HG03039 (cell line): ENCODE data around the gene PFKL.
A peak's percentile ranks its signal among the peaks of the same experiment; 100 is the strongest.
"Not testable (repeated sequence)": the region's sequence is repeated elsewhere in the genome, so short reads cannot be mapped to it uniquely, and the experiment has no call there.

Source experiments
- ATAC-seq: cut with Tn5 transposase; IDR thresholded peaks from one replicate; pipeline ENCODE4 v1.9.1; 2021; ENCODE audit warnings: mild to moderate bottlenecking, moderate library complexity; ENCODE audit not compliant: unreplicated experiment

PFKL gene

DNA sequence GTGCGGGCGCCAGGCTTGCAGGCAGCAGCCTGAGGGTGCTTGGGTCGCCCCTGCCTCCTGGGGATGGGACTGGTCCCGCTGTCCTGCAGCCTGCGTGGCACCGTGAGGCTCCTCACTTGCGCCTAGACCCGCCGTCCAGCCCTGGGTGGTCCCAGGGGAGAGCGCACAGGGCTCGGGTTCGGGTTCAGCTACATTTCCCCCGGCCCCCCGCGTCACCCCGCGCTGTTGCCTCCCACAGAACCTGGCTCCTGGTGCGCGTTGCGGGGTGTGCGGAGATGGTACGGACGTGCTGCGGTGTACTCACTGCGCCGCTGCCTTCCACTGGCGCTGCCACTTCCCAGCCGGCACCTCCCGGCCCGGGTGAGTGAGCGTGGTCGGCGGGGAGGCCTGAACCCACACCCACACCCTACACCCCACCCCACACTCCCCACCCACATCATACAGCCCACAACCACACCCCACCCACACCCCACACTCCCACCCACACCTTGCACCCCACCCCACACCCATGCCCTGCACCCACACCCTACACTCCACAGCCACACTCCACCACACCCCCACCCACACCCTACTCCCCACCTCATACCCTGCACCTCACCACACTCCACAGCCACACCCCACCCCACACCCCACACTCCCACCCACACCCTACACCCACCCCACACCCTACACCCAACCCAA, 6.2 kb upstream of the PFKL start:
- ATAC-seq = no peak

DNA sequence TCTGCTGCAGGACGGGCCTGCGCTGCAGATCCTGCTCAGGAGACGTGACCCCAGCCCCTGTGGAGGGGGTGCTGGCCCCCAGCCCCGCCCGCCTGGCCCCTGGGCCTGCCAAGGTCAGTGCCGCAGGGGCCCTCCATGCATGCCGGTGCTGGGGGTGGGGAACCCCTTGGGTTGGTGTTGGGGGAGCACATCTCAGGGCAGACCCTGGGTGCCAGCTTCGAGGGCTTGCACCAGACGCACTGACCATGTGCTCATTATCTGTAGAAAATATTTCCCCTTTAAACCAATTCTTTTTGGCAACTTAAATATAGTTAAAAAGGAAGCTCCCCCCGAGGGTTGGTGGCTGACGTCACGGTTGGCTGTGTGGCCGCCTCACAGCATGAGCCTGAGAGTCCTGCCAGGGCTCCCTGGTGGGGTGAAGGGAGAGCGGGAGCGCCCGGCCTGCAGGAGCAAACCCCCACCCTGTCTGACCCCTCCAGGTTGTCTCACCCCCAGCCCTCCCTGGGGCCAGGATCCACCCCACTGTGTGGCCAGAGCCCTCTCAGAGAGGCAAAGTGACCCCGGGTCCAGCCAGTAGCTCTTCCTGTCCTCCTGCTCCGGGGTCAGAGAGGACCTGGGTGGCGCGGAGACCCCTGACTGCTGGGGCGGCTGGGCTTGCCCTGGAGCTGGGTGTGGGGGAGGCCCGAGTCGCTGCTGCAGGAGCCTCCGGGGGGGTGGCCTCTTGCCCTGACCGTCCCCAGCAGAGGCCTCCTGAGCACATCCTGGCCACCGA, 5.3 kb upstream of the PFKL start:
- no peak for ATAC-seq

DNA sequence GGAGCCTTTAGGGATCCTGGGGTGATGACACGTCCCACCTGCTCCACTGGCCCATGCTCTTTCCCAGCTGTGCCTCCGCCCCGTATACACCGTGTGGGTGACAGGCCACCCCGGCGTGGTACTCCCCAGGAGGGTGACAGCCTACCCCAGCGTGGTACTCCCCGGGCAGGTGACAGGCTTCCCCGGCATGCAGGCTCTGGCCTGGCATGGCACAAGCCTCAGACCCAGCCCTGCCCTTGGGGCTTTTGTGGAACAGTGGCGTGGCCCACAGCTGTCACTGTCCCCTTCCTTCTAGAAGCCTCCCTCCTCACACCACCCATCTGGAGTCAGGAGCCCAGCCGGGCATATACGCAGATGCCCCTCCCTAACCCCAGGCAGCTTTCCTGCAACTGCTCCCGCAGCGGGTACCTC, 4.7 kb upstream of the PFKL start:
- no peak for ATAC-seq

DNA sequence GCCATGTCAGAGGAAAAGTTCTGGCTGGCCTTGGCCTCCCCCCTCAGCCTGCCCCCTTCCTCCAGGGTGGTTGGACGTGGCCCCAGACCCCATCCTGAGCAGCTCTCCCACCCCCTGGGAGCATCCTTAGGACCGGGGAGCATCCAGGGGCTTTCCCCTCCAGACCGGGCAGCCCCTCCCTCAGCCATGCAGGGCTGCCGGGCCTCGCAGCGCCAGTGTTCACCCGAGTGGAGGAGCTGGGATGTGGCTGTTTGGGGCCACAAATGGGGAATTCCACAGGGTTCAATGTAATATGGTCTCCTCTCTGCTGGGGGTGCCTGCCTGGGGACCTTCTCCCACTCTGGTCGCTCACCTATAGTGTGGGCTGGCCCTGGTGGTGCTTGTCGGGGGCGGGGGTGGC, 4.2 kb upstream of the PFKL start:
- ATAC-seq = no peak

DNA sequence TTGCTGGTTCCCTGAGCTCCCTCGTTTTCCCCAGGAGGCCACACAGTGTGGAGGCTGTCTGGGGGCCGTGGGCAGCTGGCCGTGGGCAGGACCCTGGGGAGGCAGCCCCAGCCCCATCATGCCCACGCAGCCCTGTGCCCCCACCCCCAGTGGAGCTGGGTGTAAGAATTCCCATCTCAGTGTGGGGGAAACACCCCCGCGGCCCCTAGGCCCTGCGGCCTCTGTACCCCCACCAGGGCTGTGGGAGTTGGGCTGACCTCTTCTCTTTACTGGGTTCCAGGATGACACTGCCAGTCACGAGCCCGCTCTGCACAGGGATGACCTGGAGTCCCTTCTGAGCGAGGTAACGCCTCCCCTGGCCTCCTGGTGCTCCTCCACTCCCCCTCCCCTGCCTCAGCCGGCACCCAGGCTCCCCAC, 3.7 kb upstream of the PFKL start:
- no peak for ATAC-seq

DNA sequence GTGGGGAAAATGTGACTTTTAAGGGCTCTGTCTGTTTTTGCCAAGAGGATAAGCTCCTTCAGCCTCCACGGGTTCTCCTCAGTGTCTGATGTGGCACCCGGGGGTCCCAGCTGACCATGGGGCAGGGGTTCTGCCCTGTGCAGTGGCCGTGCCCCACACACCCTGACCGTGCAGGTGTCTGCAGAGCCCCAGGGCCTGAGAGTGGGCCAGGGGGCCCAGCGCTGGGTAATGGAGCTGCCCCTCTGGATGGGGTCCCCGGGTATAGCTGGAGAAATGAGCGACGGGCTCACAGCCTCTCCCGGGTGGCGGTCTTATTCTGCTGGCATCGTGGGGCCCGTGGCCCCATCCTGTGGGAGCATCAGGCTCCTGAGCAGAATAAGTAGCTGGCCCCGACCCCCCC, 2.9 kb upstream of the PFKL start:
- no peak for ATAC-seq

DNA sequence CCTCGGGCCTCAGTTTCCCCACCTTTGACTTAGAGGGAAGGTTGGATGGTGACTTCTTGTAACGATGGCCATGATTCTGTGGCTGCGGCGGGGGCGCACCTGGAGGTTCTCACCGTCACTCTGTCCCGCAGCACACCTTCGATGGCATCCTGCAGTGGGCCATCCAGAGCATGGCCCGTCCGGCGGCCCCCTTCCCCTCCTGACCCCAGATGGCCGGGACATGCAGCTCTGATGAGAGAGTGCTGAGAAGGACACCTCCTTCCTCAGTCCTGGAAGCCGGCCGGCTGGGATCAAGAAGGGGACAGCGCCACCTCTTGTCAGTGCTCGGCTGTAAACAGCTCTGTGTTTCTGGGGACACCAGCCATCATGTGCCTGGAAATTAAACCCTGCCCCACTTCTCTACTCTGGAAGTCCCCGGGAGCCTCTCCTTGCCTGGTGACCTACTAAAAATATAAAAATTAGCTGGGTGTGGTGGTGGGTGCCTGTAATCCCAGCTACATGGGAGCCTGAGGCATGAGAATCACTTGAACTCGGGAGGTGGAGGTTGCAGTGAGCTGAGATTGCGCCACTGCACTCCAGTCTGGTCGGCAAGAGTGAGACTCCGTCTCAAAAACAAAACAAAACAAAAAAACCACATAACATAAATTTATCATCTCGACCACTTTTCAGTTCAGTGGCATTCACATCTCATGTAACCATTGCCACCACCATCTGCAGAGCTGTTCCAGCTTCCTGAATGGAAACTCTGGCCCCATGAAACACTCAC, 2.1 kb upstream of the PFKL start:
- no peak for ATAC-seq

DNA sequence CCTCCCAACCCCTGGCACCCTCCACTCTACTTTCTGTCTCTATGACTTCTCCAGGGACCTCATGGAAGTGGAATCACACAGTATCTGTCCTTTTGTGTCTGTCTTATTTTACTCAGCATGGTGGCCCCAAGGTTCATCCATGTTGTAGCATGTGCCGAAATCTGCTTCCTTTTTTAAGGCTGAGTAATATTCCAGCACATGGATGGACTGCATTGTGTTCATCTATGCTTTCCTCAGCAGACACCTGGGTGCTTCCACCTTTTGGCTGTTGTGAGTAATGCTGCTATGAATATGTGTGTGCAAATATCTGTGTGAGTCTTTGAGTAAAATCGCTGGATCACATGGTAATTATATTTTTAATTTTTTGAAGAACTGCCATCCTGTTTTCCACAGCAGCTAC, 1.6 kb upstream of the PFKL start:
- no peak for ATAC-seq

DNA sequence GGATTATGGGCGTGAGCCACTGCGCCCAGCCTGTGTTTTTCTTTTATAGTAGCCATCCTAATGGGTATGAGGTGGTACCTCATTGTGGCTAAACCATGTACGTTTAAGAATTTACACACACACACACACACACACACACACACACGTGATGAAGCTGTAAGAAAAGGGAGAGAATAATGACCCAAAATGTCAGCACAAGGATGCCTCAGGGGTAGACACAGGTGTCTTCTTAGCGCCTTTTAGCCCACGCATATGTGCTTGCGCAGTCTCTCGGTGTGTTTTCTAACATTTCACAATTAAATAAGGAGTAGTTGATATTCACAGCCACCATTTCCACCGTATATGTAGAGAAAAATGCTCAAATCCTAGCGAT, 782 bp upstream of the PFKL start:
- ATAC-seq = no peak

DNA sequence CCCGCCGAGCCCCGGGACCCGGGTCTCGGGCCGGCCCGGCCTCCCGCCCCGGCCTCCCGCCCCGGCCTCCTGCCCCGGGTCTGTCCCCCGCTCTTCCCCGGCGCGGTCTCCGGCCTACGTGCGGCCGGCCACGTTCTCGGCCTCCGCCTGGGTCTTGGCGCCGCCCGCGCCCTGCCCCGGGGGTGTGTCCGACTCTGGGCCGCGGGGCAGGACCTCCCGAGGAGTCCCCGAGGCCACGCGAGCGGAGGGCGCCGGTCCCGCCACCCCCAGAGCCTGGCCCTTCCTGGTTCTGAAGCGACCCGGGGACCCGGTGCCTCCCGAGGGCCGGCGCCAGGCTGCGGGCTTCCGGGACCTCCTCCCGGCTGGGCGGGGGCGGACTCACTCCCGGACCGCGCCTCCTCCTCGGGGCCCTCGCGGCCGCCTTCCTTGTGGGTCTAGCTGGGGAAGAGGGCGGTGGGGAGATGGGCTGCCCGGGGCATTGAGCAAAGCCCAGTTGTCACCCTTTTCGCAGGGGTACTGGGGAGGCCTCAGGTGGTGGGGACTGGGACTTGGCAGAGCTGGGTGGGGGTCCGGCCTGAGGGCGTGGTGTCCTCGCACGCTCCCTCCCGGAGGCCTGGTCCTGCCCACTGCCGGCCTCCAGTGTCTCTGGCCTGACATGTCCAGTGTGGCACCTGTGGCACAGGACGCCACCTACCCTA, 558 bp downstream of the PFKL start:
- peak; percentile 18 for ATAC-seq

DNA sequence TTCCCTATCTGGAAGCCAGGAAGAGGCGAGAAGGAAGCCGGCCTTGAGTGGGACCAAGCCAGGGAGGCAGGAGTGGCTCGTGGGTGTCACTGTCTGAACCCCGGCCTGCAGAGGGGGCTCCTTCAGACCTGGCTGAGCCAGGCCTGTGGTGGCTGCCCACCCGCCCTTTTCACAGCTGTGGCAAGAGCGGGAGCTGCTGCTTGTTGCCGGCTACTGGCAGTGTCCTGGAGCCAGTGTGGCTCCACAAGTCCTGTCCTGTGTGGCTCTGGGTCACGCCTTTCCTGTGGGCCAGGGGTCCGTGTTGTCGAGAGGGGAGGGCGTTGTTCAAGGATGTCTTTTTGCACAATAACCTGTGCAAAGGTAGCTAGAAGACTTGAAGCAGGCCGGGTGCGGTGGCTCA, 1.3 kb downstream of the PFKL start:
- no peak for ATAC-seq

DNA sequence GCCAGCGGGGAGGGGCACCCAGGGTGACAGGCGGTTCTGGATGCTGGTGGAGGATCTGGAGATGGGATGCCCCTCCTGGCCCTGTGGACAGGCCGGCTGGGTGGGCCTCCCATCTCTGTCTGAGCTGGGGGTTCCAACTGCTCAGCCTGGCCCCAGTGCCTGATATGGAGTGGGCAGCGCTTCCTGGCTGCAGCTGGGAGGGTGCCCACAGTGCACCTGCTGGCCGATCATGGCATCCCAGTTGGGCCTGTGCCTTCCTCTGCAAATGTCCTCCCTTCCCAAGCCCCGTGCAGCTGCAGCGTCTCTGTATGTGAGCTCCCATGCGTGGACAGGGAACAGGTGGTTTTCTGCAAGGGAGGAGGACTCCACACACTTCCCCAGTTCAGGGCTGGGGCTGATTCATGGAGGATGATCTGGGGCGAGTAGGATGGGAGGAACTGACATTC, 2.1 kb downstream of the PFKL start:
- no peak for ATAC-seq

DNA sequence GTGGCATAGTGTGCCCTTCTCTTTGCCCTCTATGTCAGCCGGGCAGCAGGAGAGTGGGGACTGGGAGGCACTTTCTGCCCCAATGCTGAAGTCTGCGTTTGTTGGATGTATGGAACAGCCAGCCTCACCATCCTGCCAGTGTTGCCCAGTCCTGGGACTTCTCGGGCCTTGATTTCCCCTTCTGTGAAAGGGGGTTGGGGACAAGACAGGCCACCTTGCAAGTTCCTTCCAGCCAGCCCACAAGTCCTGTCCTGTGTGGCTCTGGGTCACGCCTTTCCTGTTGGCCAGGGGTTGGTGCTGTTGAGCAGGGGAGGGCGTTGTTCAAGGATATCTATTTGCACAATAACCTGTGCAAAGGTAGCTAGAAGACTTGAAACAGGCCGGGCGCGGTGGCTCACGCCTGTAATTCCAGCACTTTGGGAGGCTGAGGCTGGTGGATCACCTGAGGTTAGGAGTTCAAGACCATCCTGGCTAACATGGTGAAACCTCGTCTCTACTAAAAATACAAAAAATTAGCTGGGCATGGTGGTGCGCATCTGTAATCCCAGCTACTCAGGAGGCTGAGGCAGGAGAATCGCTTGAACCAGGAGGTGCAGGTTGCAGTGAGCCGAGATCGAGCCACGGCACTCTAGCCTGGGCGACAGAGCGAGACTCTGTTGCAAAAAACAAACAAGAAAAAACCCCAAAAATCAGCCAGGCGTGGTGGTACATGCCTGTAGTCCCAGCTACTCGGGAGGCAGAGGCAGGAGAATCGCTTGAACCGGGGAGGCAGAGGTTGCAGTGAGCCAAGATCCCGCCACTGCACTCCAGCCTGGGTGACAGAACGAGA, 2.9 kb downstream of the PFKL start:
- ATAC-seq = not testable (repeated sequence)

DNA sequence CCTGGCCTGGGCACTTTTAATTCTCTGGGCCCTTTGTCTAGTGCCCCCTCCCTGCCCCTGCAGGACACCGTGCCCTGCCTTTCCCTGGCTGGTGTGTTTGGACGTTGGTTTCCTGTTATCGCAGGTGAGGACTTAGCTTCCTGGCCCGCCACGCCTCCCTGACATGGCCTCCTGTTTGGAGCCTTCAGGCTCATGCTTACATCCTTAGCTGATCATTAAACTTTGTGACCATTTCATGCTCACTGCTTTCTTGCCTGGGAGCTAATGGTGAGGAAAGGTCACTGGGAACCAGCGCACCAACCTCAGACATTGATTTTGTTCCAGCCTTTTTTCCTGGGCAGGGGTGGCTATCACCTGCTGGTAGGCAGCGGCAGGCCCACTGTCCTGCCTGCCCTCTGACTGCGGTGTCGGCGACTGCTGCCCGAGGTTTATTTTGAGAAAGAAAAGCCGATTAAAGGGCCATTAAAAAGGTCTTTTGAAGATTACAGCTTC, 3.7 kb downstream of the PFKL start:
- no peak for ATAC-seq

DNA sequence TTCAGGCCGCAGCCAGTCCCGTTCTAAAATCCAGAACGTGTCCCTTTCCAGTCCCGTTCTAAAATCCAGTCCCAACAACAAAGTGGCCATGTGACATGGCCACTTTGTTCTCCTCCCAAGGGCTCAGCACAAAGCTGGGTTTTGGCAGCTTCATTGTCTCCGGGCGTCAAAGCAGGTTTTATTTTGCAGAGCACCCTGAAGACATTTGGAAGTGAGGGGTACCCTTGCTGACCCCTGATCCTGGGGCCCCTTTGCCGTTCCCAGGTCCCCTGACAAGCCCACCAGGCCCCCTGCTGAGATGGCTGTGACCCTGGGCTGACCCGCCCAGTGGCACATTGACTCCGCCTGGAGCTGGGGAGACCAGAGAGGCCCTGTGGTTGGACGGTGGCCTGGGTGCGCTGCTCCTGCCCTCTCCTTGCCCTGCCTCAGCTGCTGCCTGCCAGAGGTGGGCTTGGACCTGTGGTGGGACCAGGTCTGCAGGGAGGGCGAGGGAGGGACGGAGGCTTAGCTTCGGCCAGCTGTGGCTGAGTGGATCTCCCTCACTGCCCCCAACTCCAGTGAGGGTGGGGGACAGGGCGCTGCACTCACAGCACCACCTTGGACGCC, 4.3 kb downstream of the PFKL start:
- no peak for ATAC-seq

DNA sequence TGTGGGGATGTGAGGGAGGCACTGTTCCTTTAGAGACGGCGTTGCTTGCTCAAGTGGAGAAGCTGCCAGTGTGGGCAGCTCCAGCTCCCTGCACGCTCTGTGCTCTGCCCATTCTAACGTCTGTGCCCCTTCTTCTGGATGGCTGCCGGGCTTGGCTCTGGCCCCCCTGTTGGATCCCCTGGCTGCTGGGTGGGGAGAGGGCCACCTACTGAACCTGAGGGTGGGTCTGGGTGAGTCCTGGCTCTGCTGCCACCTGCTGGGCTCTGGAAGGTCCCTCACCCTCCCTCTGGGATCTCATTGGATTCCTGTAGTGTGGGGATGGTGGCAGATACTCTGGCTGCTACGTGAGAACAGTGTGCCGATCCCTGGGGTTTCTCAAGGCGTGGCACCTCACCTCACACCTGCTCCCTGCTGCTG, 5.0 kb downstream of the PFKL start:
- no peak for ATAC-seq

DNA sequence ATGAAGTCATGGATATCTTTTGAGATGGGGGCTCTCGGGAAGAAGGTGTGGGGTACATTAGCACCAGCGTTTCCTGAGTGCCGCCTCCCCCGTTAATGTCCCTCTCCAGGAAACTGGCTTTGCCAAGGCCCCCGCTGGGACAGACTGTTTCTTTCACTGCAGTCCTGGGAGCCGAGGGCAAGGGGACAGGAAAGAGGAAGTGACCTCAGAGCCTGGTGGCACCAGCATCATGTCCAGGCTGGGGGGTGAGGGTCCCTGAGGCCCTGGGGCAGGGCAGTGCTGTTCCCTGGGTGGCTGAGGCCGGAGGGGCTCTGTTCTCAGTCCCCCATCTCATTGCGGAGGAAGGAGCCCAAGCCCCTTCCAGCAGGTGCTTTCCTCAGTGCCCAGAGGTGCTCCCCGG, 5.8 kb downstream of the PFKL start:
- ATAC-seq = no peak

DNA sequence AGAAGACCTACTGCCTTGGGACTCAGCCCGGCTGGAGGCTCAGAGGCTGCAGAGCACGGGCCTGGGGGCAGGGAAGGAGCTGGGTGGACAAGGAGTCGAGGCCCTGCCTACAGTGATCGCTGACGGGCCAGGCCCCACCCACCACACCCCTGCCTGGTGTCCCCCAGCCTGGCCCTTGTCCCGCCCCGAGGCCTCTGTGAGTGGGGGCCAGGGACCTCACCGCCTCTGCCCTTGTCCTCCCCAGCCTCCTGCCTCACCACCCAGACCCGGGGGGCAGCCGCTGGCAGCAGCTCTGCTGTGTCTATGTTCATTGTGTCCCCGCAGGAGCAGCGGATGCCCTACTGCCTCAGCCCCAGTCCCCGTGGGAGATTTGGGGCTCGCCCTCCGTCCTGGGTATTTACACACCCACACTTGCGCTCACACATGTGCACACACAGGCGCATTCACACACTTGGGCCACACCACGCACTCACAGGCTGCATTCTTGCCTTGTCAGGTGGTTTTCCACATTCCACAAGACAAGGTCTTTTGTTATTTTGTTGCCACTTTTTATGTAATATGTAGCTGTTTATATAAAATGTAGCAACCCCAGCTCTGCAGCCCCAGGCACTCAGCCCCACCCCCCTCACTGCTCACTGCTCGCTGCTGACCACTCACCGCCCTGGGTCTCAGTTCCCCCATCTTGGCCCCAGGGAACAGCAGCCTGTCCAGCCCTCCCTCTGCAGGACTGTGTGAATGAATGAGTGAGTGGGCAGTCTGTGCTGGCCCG, 7.3 kb downstream of the PFKL start:
- ATAC-seq = no peak
